Renal pelvis (tissue), 12 donors: Measurements from ENCODE around the gene DPH5. TPM values are rescaled to one million over a fixed set of nuclear protein-coding genes. Genes with fewer than 3 reads are reported as not detected.
A peak's percentile ranks its signal among the peaks of the same experiment; 100 is the strongest.
"Not testable (repeated sequence)": the region's sequence is repeated elsewhere in the genome, so short reads cannot be mapped to it uniquely, and the experiment has no call there.

ENCODE experiments used
- DNase-seq: peaks from one replicate; pipeline ENCODE4 v3.0.0-alpha.2; 2013
- long read RNA-seq, 16 experiments: transcript quantifications; one replicate each; lab custom pipeline, GENCODE V29; 2026
- polyA plus RNA-seq, 3 donors: library from polyadenylated mRNA; unstranded; fragments of 120-200 nt; gene quantifications; one replicate each; pipeline ENCODE4 v1.2.1, GENCODE V29; 2013; ENCODE audit not compliant: insufficient read length in 3 of 3

The DPH5 gene
- polyA plus RNA-seq, result 10 to 100 TPM; 53.4 to 62.9 (median 53.6) TPM
- long read RNA-seq, donor 1, transcript DPH5-203 (8 exons, 1,316 nt), result major isoform, 31 of 36 reads
- long read RNA-seq, donor 1, partial matches to known transcripts, result 0 of 36 reads
- long read RNA-seq, donor 1, other reads (novel, unspliced or antisense), result 0 of 36 reads
- long read RNA-seq, donor 2, transcript DPH5-203 (8 exons, 1,316 nt), result major isoform, 25 of 32 reads
- long read RNA-seq, donor 2, partial matches to known transcripts, result 0 of 32 reads
- long read RNA-seq, donor 2, other reads (novel, unspliced or antisense), result 0 of 32 reads
- long read RNA-seq, donor 3, transcript DPH5-203 (8 exons, 1,316 nt), result major isoform, 15 of 26 reads
- long read RNA-seq, donor 3, partial matches to known transcripts, result 5 of 26 reads
- long read RNA-seq, donor 3, other reads (novel, unspliced or antisense), result 0 of 26 reads
- long read RNA-seq, donor 4, transcript DPH5-203 (8 exons, 1,316 nt), result major isoform, 19 of 46 reads
- long read RNA-seq, donor 4, partial matches to known transcripts, result 6 of 46 reads
- long read RNA-seq, donor 4, other reads (novel, unspliced or antisense), result 15 of 46 reads
- long read RNA-seq, donor 5, transcript DPH5-203 (8 exons, 1,316 nt), result major isoform, 13 of 14 reads
- long read RNA-seq, donor 5, partial matches to known transcripts, result 0 of 14 reads
- long read RNA-seq, donor 5, other reads (novel, unspliced or antisense), result 0 of 14 reads
- long read RNA-seq, donor 6, partial matches to known transcripts, result 0 of 10 reads
- long read RNA-seq, donor 6, other reads (novel, unspliced or antisense), result 0 of 10 reads
- long read RNA-seq, donor 7, transcript DPH5-203 (8 exons, 1,316 nt), result major isoform, 15 of 19 reads
- long read RNA-seq, donor 7, partial matches to known transcripts, result 0 of 19 reads
- long read RNA-seq, donor 7, other reads (novel, unspliced or antisense), result 0 of 19 reads
- long read RNA-seq, donor 8, transcript DPH5-203 (8 exons, 1,316 nt), result major isoform, 10 of 15 reads
- long read RNA-seq, donor 8, partial matches to known transcripts, result 0 of 15 reads
- long read RNA-seq, donor 8, other reads (novel, unspliced or antisense), result 0 of 15 reads
- long read RNA-seq, donor 9, transcript DPH5-203 (8 exons, 1,316 nt), result major isoform, 16 of 56 reads
- long read RNA-seq, donor 9, partial matches to known transcripts, result 26 of 56 reads
- long read RNA-seq, donor 9, other reads (novel, unspliced or antisense), result 11 of 56 reads
- long read RNA-seq, donor 10, transcript DPH5-203 (8 exons, 1,316 nt), result major isoform, 12 of 14 reads
- long read RNA-seq, donor 10, partial matches to known transcripts, result 0 of 14 reads
- long read RNA-seq, donor 10, other reads (novel, unspliced or antisense), result 0 of 14 reads
- long read RNA-seq, donor 11, transcript DPH5-203 (8 exons, 1,316 nt), result major isoform, 15 of 18 reads
- long read RNA-seq, donor 11, partial matches to known transcripts, result 0 of 18 reads
- long read RNA-seq, donor 11, other reads (novel, unspliced or antisense), result 0 of 18 reads
- long read RNA-seq, donor 12, transcript DPH5-203 (8 exons, 1,316 nt), result major isoform, 18 of 51 reads
- long read RNA-seq, donor 12, transcript DPH5-201 (8 exons, 1,143 nt), result minor isoform, 6 of 51 reads
- long read RNA-seq, donor 12, partial matches to known transcripts, result 12 of 51 reads
- long read RNA-seq, donor 12, other reads (novel, unspliced or antisense), result 8 of 51 reads
- long read RNA-seq, donor 13, transcript DPH5-203 (8 exons, 1,316 nt), result major isoform, 14 of 16 reads
- long read RNA-seq, donor 13, partial matches to known transcripts, result 0 of 16 reads
- long read RNA-seq, donor 13, other reads (novel, unspliced or antisense), result 0 of 16 reads
- long read RNA-seq, donor 14, result 0 reads
- long read RNA-seq, donor 15, transcript DPH5-203 (8 exons, 1,316 nt), result major isoform, 24 of 35 reads
- long read RNA-seq, donor 15, partial matches to known transcripts, result 8 of 35 reads
- long read RNA-seq, donor 15, other reads (novel, unspliced or antisense), result 0 of 35 reads
- long read RNA-seq, donor 16, transcript DPH5-203 (8 exons, 1,316 nt), result major isoform, 23 of 38 reads
- long read RNA-seq, donor 16, partial matches to known transcripts, result 10 of 38 reads
- long read RNA-seq, donor 16, other reads (novel, unspliced or antisense), result 0 of 38 reads

GRCh38 chr1:101025657-101026429 lies at the start of gene DPH5:
Gene DPH5 (minus strand): TSS chr1:101025784. CDS start chr1:101025443, 341 bp downstream.
- peak; percentile 89 for DNase-seq

DNA sequence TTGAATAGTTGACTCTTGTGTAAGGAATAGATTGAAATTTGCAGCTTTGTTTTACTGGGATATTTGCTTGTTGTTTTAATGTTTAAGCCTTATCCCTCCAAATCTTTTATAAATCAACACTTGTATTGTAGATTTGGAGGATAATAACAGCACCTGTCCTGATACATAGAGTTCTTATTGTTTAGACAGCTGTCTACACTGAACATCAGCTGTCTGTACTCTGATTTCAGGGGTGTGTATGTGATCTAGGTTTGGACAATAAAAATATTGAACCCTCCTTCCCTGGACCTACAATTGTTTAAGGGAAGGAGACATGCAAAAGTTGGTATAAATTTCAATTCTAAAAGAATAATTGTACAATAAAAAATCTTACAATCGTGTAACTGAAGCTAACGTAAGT lies 48.3 kb upstream of the DPH5 start:
- DNase-seq, result no peak

DNA sequence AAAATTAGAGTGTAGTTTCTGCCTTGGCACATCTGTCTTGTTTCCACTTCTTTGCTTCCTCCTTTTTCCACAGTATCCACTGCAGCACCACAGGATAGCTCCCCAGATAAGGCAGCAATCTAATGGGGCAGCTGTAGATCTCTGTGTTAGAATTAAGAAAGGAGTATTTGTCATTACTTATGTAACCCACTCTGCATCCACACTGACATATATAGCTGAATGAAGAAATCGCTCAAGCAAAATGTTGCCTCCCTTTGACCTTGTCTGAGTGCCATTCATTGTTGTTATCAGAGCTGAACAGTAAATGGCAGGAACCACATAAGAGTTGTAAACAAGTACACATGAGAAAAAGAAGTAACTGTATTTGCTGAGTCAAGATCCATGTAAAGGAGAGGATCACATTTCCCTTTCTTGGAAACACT lies 45.9 kb upstream of the DPH5 start:
- DNase-seq, result peak; percentile 4

DNA sequence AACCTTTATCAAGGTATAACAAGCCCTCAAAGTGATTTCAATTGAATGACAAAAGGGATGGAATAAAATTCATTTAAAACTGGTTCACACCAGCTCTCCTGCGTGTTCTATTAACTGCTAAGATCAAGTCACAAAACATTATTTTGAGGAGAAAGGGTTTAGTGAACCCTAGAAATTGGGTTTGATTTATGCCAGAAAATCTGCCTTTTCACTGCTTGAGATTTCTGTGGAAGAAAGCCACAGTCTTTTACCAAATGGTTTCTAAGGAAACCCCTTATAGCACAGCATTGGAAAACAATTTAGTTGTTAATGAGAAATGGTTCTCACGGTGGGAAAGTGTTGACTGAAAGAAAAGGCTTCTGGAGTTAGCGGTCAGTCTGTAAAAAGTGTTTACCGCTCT lies 43.6 kb upstream of the DPH5 start:
- DNase-seq, result no peak

DNA sequence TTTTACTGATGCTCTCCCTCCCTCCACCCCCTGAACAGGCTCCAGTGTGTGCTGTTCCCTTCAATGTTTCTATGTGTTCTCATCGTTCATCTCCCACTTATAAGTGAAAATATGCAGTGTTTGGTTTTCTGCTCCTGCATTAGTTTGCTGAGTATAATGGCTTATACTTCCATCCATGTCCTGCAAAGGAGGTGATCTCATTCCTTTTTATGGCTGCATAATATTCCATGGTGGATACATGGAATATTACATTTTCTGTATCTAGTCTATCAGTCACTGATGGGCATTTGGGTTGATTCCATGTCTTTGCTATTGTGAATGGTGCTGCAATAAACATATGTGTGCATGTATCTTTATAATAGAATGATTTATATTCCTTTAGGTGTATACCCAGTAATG lies 41.4 kb upstream of the DPH5 start:
- DNase-seq, result not testable (repeated sequence)

- no peak for DNase-seq
Observed at GRCh38 chr1:101066260-101066936, 40.8 kb upstream of the DPH5 start.

- DNase-seq, result no peak
Observed at GRCh38 chr1:101065575-101065974, 40.0 kb upstream of the DPH5 start.

DNA sequence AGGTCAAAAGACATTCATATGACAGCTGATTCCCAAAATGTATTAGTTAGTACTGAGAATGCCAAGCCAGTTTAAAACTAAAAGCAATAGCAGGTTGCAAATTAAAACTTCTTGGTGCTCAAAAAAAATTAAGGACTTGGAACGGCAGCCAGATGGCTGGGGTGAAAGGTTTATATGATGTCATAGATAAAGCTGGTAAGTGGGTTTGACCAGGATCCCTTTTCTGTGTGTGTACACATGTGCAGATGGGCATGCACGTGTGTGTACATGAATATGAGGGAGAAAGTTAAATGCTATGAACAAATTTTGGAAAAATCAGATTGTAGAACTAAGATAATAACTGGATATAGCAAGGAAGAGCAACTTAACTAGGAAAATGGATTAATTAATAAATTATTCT lies 39.1 kb upstream of the DPH5 start:
- DNase-seq, result no peak

- no peak for DNase-seq
Observed at GRCh38 chr1:101060992-101061391, 35.4 kb upstream of the DPH5 start.

GRCh38 chr1:101059945-101060542 lies 34.5 kb upstream of the DPH5 start:
- no peak for DNase-seq

GRCh38 chr1:101055623-101056022 lies 30.0 kb upstream of the DPH5 start:
- DNase-seq, result no peak

DNA sequence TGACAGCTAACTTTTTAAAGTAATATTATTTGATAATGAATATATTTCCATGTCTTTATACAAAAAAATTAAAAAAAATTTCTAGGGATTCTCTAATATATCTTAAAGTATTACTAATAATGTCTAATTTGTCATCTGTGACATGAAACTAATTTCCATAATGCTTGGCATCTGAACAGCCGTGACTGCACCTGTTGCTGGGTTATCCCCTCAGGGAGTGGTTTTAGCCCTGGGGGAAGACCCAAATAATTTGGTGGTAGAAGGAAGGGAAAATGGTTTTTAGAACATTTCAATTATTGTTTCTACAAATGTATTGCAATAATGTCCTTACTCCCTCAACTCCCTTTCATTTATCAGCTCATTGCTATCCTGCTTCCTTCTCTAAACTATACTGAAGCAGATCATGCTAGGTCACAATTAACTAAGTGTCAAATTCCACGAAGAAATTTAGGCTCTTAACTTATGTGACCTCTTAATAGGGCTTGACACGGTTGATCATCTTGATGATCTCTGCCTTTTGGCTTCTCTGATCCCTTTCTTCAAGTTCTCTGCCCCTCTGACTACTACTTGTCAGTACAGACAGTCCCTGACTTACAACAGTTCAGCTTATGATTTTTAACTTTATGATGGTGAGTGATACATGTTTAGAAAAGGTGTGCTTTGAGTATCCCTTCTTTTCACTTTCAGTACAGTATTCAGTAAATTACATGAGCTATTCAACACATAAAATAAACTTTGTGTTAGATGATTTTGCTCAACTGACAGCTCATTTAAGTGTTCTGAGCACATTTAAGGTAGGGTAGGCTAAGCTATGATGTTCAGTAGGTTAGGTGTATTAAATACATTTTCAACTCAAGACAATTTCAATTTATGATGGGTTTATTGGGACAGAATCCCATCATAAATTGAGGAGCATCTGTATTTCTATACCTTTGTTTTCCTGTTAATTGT lies 26.4 kb upstream of the DPH5 start:
- DNase-seq, result no peak

GRCh38 chr1:101050869-101051268 lies 25.3 kb upstream of the DPH5 start:
- no peak for DNase-seq

DNA sequence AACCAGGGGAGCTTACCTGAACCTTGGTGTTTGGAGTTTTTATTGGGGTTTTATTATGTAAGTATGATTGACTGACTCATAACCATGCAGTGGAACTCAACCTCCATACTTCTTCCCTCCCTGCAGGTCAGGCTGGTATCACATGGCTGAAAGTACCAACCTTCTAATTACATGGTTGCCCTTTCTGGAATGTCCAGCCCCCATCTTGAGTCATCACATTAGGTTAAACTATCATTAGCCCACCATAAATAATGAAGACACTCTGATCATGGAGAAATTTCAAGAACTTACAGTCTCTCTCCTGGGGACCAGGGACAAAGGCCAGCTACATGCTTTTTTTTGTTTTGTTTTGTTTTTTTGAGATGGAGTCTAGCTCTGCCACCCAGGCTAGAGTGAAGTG lies 19.2 kb upstream of the DPH5 start:
- DNase-seq, result no peak

GRCh38 chr1:101044259-101044658 lies 18.7 kb upstream of the DPH5 start:
- DNase-seq, result no peak

- DNase-seq, result no peak
Observed at GRCh38 chr1:101043776-101044175, 18.2 kb upstream of the DPH5 start.

GRCh38 chr1:101041300-101041699 lies 15.7 kb upstream of the DPH5 start:
- no peak for DNase-seq
